NCI-H2196 treated with DMSO at 0.1 percent for 48 hours (cell line): ENCODE results near the gene CARD8.
A peak's percentile ranks its signal among the peaks of the same experiment; 100 is the strongest.

ENCODE experiments used
- DNase-seq: peaks from one replicate; lab custom pipeline; 2025; ENCODE audit not compliant: unreplicated experiment; lab: John Stamatoyannopoulos, UW

The CARD8 gene

GRCh38 chr19:48213959-48214358 lies 41.8 kb downstream of the CARD8 start:
- no peak for DNase-seq

- DNase-seq, result no peak
Measured at GRCh38 chr19:48210005-48210404, 45.7 kb downstream of the CARD8 start.

- DNase-seq, result peak; percentile 12
Measured at GRCh38 chr19:48206397-48207093, 49.2 kb downstream of the CARD8 start.

- peak; percentile 99 for DNase-seq
Measured at GRCh38 chr19:48203794-48204628, 51.7 kb downstream of the CARD8 start.

- DNase-seq, result no peak
Measured at GRCh38 chr19:48203222-48203793, 52.4 kb downstream of the CARD8 start.

GRCh38 chr19:48196933-48197665 lies 58.6 kb downstream of the CARD8 start:
- DNase-seq, result no peak

- DNase-seq, result no peak
Measured at GRCh38 chr19:48196321-48196763, 59.4 kb downstream of the CARD8 start.

- DNase-seq, result no peak
Measured at GRCh38 chr19:48194844-48195830, 60.6 kb downstream of the CARD8 start.

GRCh38 chr19:48194041-48194843 lies 61.5 kb downstream of the CARD8 start:
- DNase-seq, result no peak

DNA sequence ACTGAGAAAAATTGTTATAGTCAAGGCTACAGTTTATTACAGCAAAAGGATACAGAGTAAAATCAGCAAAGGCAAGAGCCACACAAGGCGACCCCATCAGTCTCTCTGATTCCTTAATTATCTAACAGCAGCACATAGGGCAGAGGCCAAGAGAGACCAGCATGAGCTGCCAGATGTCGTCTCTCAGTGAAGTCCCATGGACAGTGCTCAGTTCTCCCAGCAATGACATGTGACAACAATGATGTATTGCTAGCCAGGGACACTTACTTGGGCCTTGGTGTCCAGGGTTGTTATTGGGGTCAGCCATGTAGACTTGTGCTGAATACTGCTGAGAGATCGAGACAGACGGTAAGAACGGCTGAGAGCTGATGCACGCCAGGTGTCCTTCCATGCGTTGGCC lies 63.0 kb downstream of the CARD8 start:
- no peak for DNase-seq

GRCh38 chr19:48190885-48191284 lies 64.8 kb downstream of the CARD8 start:
- DNase-seq, result no peak

- DNase-seq, result peak; percentile 98
Measured at GRCh38 chr19:48190288-48190884, 65.3 kb downstream of the CARD8 start.

GRCh38 chr19:48186541-48186991 lies 69.1 kb downstream of the CARD8 start:
- DNase-seq, result no peak

DNA sequence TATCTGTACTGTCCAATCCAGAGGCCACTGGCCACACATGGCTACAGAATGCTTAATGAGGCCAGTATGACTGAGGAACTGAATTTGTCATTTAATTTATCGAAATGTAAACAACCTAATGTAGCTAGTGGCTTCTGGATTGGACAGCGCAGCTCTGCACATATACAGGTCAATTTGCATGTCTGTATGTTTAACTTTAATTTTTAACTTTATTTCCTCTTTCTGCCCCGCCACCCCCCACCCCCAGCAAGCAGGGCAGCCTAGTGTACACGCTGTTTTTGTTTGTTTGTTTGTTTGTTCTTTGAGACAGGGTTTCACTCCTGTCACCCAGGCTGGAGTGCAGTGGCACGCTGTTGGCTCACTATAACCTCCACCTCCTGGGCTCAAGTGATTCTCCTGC lies 69.7 kb downstream of the CARD8 start:
- no peak for DNase-seq

DNA sequence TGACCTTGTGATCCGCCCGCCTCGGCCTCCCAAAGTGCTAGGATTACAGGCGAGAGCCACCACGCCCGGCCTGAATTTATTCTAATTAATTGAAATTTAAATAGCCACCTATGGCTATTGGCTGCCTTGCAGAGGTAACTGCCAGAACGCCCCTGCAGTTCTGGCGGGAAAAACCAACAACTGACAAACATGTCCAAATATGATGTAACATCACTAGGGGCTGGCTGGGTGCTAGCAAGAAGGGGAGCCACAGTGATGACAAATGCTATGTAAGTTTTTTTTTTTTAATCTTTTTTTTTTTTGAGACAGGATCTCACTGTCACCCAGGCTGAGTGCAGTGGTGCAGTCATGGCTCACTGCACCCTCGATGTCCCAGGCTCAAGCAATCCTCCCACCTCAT lies 72.4 kb downstream of the CARD8 start:
- no peak for DNase-seq

DNA sequence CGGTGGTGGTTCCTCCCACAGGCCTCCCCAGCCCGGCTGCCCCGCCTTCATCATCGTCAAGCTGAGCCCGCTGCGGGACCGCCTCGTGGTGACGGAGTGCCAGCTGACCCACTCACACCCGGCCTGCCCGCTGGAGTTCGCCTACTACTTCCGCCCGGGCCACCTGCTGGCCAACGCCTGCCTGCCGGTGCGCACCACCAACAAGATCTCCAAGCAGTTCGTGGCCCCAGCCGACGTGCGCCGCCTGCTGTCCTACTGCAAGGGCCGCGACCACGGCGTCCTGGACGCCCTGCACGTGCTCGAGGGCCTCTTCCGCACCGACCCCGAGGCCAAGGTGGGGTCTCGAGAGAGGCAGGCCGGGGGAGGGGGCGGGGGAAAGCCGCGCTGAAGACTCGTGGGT lies 73.3 kb downstream of the CARD8 start:
- no peak for DNase-seq

GRCh38 chr19:48181505-48181904 lies 74.2 kb downstream of the CARD8 start:
- DNase-seq, result no peak

GRCh38 chr19:48176226-48176625 lies 79.5 kb downstream of the CARD8 start:
- DNase-seq, result no peak

GRCh38 chr19:48175578-48175977 lies 80.1 kb downstream of the CARD8 start:
- no peak for DNase-seq
